Measurements from ENCODE around the gene PRR20C. TPM values are rescaled to one million over a fixed set of nuclear protein-coding genes. Genes with fewer than 3 reads are reported as not detected.

Gene PRR20C
- total RNA-seq, 2 experiments from 2014 or later: not detected

DNA sequence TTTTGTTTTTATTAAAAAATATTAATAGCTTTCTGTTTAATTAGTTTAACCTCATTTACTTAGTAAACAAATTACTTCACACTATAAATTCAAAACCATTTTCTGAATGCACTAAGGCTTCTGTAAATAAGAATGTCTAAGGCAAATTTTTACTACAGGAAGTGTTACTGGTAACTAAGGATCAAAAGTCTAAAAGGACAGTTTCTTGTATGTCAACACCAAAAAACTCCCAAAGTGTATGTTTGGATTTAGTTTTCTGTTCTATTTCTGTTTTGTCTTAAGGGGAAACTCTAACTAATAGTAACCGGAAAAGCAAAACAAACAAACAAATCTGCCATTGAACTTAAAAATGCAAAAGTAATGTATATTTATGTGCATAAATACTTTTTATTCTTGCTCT lies 37.8 kb downstream of the PRR20C start:
- DNase-seq: no peak
- Mint-ChIP-seq H3K27ac (no peak overlapping the region), H3K9me3 (peaks cover 4% of the 10 kb centered on the region), H3K4me1 (ENCODE audit: low read depth) (no peaks in the 10 kb centered on the region), H3K27me3 (no peaks in the 10 kb centered on the region), H3K36me3 (no peaks in the 10 kb centered on the region), H3K4me3 (no peak overlapping the region)
- CTCF ChIA-PET: no interaction called here
- POLR2A ChIA-PET: no interaction called here
- intact Hi-C loops (cut with micrococcal nuclease): no loop called here

Other genes starting within 250 kb of the PRR20C start
- gene PRR20A, start 13.1 kb upstream of the PRR20C start, total RNA-seq: not detected
- not detected for gene PRR20B, start 6.6 kb upstream of the PRR20C start, total RNA-seq
- gene PRR20D, start 6.6 kb downstream of the PRR20C start, total RNA-seq: not detected
- not detected for gene PRR20E, start 13.1 kb downstream of the PRR20C start, total RNA-seq

Data from activated CD4-positive, alpha-beta memory T cell treated with anti-CD3 and anti-CD28 coated beads for 36 hours (primary cell).